Glutamatergic neuron (in vitro differentiated cells): Measurements from ENCODE around the gene ATG9B. TPM values are rescaled to one million over a fixed set of nuclear protein-coding genes. Genes with fewer than 3 reads are reported as not detected.

Source experiments
- DNase-seq: peaks from one replicate; pipeline ENCODE4 v3.0.0; 2022
- H3K27ac Mint-ChIP-seq: one replicate; pipeline ENCODE4 v1.8.0; 2020; ENCODE audit warnings: mild to moderate bottlenecking, mixed read lengths, inconsistent platforms; ENCODE audit not compliant: unreplicated experiment
- H3K27me3 Mint-ChIP-seq: one replicate; pipeline ENCODE4 v1.8.0; 2020; ENCODE audit warnings: mild to moderate bottlenecking, moderate library complexity, mixed read lengths, inconsistent platforms; ENCODE audit not compliant: unreplicated experiment
- H3K36me3 Mint-ChIP-seq: one replicate; pipeline ENCODE4 v1.8.0; 2020; ENCODE audit warnings: mild to moderate bottlenecking, mixed read lengths, inconsistent platforms; ENCODE audit not compliant: unreplicated experiment
- H3K4me1 Mint-ChIP-seq: one replicate; pipeline ENCODE4 v1.8.0; 2020; ENCODE audit warnings: mild to moderate bottlenecking, low read depth, mixed read lengths, inconsistent platforms; ENCODE audit not compliant: unreplicated experiment
- H3K4me3 Mint-ChIP-seq: one replicate; pipeline ENCODE4 v1.8.0; 2020; ENCODE audit warnings: mild to moderate bottlenecking, mixed read lengths, inconsistent platforms; ENCODE audit not compliant: unreplicated experiment
- H3K9me3 Mint-ChIP-seq: one replicate; pipeline ENCODE4 v1.8.0; 2020; ENCODE audit warnings: mild to moderate bottlenecking, moderate library complexity, mixed read lengths, inconsistent platforms; ENCODE audit not compliant: unreplicated experiment
- CTCF ChIP-seq: fragments of 200-600 bp; sonication (generic); IDR thresholded peaks from one replicate; pipeline ENCODE4 v1.5.0; 2021; ENCODE audit not compliant: partially characterized antibody, unreplicated experiment
- total RNA-seq: library from RNA; stranded (reverse); fragmentation: NEBNext Ultra II Directional; extraction: Animal tissue kit (Norgen Biotek cat#: 25700); gene quantifications from one replicate; pipeline ENCODE4 v1.2.1, GENCODE V29; 2021; ENCODE audit not compliant: unreplicated experiment

Gene ATG9B
- total RNA-seq, 1 donor from 2014 or later, result 9.4 TPM

- Mint-ChIP-seq H3K27me3 (peaks cover 3% of the 10 kb centered on the region), H3K4me1 (peaks cover 2% of the 10 kb centered on the region), H3K36me3 (no peaks in the 10 kb centered on the region), H3K27ac (no peak overlapping the region), H3K9me3 (peaks cover 6% of the 10 kb centered on the region), H3K4me3 (no peak overlapping the region)
- DNase-seq, result no peak
- TF ChIP-seq CTCF, result no peak
Observed at GRCh38 chr7:151001546-151001945, 22.7 kb downstream of the ATG9B start.

GRCh38 chr7:151000897-151001495 lies 23.3 kb downstream of the ATG9B start:
- Mint-ChIP-seq H3K27me3 (peaks cover 3% of the 10 kb centered on the region), H3K36me3 (no peaks in the 10 kb centered on the region), H3K4me3 (no peak overlapping the region), H3K4me1 (peaks cover under 1% of the 10 kb centered on the region), H3K27ac (no peak overlapping the region), H3K9me3 (peaks cover 3% of the 10 kb centered on the region)
- no peak for DNase-seq
- no peak for TF ChIP-seq CTCF

- Mint-ChIP-seq H3K9me3 (peaks cover 2% of the 10 kb centered on the region), H3K4me1 (peaks cover 1% of the 10 kb centered on the region), H3K36me3 (no peaks in the 10 kb centered on the region), H3K27ac (no peak overlapping the region), H3K4me3 (no peak overlapping the region), H3K27me3 (peaks cover 3% of the 10 kb centered on the region)
- no peak for TF ChIP-seq CTCF
- no peak for DNase-seq
Observed at GRCh38 chr7:150999497-151000230, 24.6 kb downstream of the ATG9B start.

- no peak for DNase-seq
- Mint-ChIP-seq H3K4me3 (no peak overlapping the region), H3K36me3 (no peaks in the 10 kb centered on the region), H3K4me1 (peaks cover 4% of the 10 kb centered on the region), H3K27ac (no peak overlapping the region), H3K9me3 (peaks cover 3% of the 10 kb centered on the region), H3K27me3 (peaks cover 3% of the 10 kb centered on the region)
- no peak for TF ChIP-seq CTCF
Observed at GRCh38 chr7:150999001-150999400, 25.3 kb downstream of the ATG9B start.

GRCh38 chr7:150998341-150998740 lies 26.0 kb downstream of the ATG9B start:
- Mint-ChIP-seq H3K9me3 (peaks cover 2% of the 10 kb centered on the region), H3K36me3 (no peaks in the 10 kb centered on the region), H3K4me1 (peaks cover 4% of the 10 kb centered on the region), H3K27ac (no peak overlapping the region), H3K4me3 (no peak overlapping the region), H3K27me3 (peaks cover 3% of the 10 kb centered on the region)
- TF ChIP-seq CTCF, result no peak
- DNase-seq, result no peak
